ENCODE data around the gene KCNJ14.

- TF ChIP-seq EP300 (IDR thresholded peaks at IDR 0.05) = peak; percentile 87 to 93
- peak in 2 of 5 experiments; percentile 1 to 31 for TF ChIP-seq CTCF (IDR thresholded peaks at IDR 0.05)
Measured at GRCh38 chr19:48445606-48446481, 9.5 kb upstream of the KCNJ14 start, which contains the start of gene GRWD1.

All from tibial nerve (tissue), 4 donors.